GM12878 (cell line): ENCODE results near the gene TRAPPC6A. TPM values are rescaled to one million over a fixed set of nuclear protein-coding genes. Genes with fewer than 3 reads are reported as not detected.

ENCODE experiments used
- CEBPZ ChIP-seq: fragments of 150-350 bp; IDR thresholded peaks from 2 replicates; pipeline ENCODE4 v1.6.1; 2016; ENCODE audit warnings: low read depth, low read length
- CHD1 ChIP-seq: IDR thresholded peaks from 2 replicates; pipeline ENCODE4 v1.6.1; 2012; ENCODE audit warnings: low read depth, low read length, improper control_type of control experiment
- CHD4 ChIP-seq: fragments of 200-600 bp; sonication (generic); IDR thresholded peaks from 2 replicates; pipeline ENCODE4 v1.6.1; 2016; ENCODE audit warnings: mild to moderate bottlenecking
- EP300 ChIP-seq, 2 experiments: fragments of 150-350 bp in 1 of 2; IDR thresholded peaks; 2 replicates each; pipeline ENCODE4 v1.6.1; 2011 to 2012; ENCODE audit warnings: low read depth in 2 of 2, low read length in 2 of 2, borderline replicate concordance in 1 of 2, improper control_type of control experiment in 1 of 2, inconsistent platforms in 1 of 2; ENCODE audit not compliant: control insufficient read depth in 1 of 2
- GABPA ChIP-seq: IDR thresholded peaks from 2 replicates; pipeline ENCODE4 v1.6.1; 2014; ENCODE audit warnings: antibody characterized with exemption, low read depth, mild to moderate bottlenecking, inconsistent platforms
- IKZF1 ChIP-seq: fragments of 450-650 bp; conservative IDR thresholded peaks from 2 replicates; pipeline ENCODE4 v1.6.1; 2017; ENCODE audit warnings: antibody characterized with exemption, mild to moderate bottlenecking
- IRF4 ChIP-seq: IDR thresholded peaks from 2 replicates; pipeline ENCODE4 v1.6.1; 2011; ENCODE audit warnings: low read depth, low read length
- KDM1A ChIP-seq: fragments of 200-600 bp; sonication (generic); IDR thresholded peaks from 2 replicates; pipeline ENCODE4 v1.6.1; 2016; ENCODE audit warnings: borderline replicate concordance
- MTA3 ChIP-seq: IDR thresholded peaks from 2 replicates; pipeline ENCODE4 v1.6.1; 2012; ENCODE audit warnings: low read length, inconsistent platforms, borderline replicate concordance
- NRF1 ChIP-seq: conservative IDR thresholded peaks from 2 replicates; pipeline ENCODE4 v1.6.1; 2011; ENCODE audit warnings: mild to moderate bottlenecking, low read depth, low read length, improper control_type of control experiment
- PAX5 ChIP-seq: IDR thresholded peaks from 2 replicates; pipeline ENCODE4 v1.6.1; 2011; ENCODE audit warnings: low read depth, low read length, borderline replicate concordance
- PAX8 ChIP-seq: fragments of 450-650 bp; IDR thresholded peaks from 2 replicates; pipeline ENCODE4 v1.6.1; 2017; ENCODE audit warnings: mild to moderate bottlenecking, moderate library complexity
- RBBP5 ChIP-seq: fragments of 200-600 bp; sonication (generic); conservative IDR thresholded peaks from 2 replicates; pipeline ENCODE4 v1.6.1; 2016
- REST ChIP-seq: IDR thresholded peaks from 2 replicates; pipeline ENCODE4 v1.6.1; 2012; ENCODE audit warnings: mild to moderate bottlenecking, low read depth, low read length
- SKIL ChIP-seq: fragments of 450-650 bp; IDR thresholded peaks from 2 replicates; pipeline ENCODE4 v1.6.1; 2017; ENCODE audit warnings: mild to moderate bottlenecking, low read depth, inconsistent platforms; ENCODE audit not compliant: poor library complexity, severe bottlenecking
- SUZ12 ChIP-seq: fragments of 200-600 bp; sonication (generic); IDR thresholded peaks from one replicate; pipeline ENCODE4 v1.6.1; 2018; ENCODE audit warnings: antibody characterized with exemption, mild to moderate bottlenecking; ENCODE audit not compliant: unreplicated experiment
- TBL1XR1 ChIP-seq: IDR thresholded peaks from 2 replicates; pipeline ENCODE4 v1.6.1; 2012; ENCODE audit warnings: low read depth, low read length, improper control_type of control experiment
- ZSCAN29 ChIP-seq: fragments of 450-650 bp; IDR thresholded peaks from 2 replicates; pipeline ENCODE4 v1.6.1; 2017; ENCODE audit warnings: mild to moderate bottlenecking, moderate library complexity
- polyA plus RNA-seq, 11 experiments: library from polyadenylated mRNA; depleted of rRNA in 4 of 11; unstranded in 6 of 11; stranded (reverse) in 5 of 11; fragments of >200 nt; fragmentation: Nextera tagmentation in 4 of 11; fragmentation: Illumina TruSeq in 1 of 11; extraction: Ambion mirVana in 4 of 11; extraction: Trizol in 1 of 11; gene quantifications; 1 replicate in 1 of 11; 2 replicates in 10 of 11; pipeline versions ENCODE4 v1.2.1 to v1.2.3, GENCODE V29; 2011 to 2016; ENCODE audit warnings: inconsistent platforms in 2 of 11, missing spikeins in 2 of 11, low read depth in 1 of 11
- total RNA-seq, 4 experiments: library from RNA; depleted of rRNA in 3 of 4; stranded (reverse); fragments of >200 nt in 3 of 4; fragmentation: Illumina TruSeq in 1 of 4; extraction: Trizol in 1 of 4; gene quantifications; 2 replicates each; pipeline versions ENCODE4 v1.2.1 to v1.2.3, GENCODE V29; 2013 to 2021
- TF ChIP-seq, protein P1 (sequence below): fragments of 450-650 bp; formaldehyde crosslinking; IDR thresholded peaks from 2 replicates; pipeline ENCODE4 v1.5.0; 2022; ENCODE audit warnings: mild to moderate bottlenecking, missing genetic modification characterization

Gene TRAPPC6A
- total and polyA plus RNA-seq, 10 of the 15 experiments (the other 5 are each of a cell fraction or from before 2014, with no cell fraction given) = 1.8 to 83.9 (median 35.8) TPM

DNA sequence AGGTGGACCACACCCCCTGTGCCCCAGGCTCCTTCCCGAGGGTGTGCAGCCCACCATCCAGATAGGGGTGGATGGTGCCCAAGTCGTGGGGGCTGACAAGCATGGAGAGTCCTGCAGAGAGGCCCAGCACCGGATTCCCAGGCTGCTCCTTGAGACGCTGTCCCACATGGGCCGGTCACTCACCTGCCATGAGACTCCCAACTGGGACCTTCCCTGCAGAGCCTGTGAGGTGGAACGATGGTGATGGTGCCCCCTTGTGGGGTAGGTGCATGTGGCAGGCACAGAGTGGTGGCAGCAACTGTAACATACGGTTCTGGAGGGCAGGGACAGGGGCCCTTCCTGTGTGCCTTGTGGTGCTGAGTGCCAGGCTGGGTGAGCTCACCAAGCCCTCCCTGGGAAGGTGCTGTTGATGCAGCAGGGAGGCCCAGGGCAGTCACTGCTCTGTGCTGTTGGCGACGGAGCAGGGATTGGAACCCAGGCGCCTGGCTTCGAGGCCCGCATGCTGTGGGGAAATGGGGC, 52.0 kb downstream of the TRAPPC6A start (continued):
- TF ChIP-seq CEBPZ = no peak
- TF ChIP-seq NRF1 = no peak
- TF ChIP-seq, protein P1, sequence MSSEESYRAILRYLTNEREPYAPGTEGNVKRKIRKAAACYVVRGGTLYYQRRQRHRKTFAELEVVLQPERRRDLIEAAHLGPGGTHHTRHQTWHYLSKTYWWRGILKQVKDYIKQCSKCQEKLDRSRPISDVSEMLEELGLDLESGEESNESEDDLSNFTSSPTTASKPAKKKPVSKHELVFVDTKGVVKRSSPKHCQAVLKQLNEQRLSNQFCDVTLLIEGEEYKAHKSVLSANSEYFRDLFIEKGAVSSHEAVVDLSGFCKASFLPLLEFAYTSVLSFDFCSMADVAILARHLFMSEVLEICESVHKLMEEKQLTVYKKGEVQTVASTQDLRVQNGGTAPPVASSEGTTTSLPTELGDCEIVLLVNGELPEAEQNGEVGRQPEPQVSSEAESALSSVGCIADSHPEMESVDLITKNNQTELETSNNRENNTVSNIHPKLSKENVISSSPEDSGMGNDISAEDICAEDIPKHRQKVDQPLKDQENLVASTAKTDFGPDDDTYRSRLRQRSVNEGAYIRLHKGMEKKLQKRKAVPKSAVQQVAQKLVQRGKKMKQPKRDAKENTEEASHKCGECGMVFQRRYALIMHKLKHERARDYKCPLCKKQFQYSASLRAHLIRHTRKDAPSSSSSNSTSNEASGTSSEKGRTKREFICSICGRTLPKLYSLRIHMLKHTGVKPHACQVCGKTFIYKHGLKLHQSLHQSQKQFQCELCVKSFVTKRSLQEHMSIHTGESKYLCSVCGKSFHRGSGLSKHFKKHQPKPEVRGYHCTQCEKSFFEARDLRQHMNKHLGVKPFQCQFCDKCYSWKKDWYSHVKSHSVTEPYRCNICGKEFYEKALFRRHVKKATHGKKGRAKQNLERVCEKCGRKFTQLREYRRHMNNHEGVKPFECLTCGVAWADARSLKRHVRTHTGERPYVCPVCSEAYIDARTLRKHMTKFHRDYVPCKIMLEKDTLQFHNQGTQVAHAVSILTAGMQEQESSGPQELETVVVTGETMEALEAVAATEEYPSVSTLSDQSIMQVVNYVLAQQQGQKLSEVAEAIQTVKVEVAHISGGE = no peak
- no peak for TF ChIP-seq TBL1XR1
- TF ChIP-seq KDM1A = no peak
- no peak for TF ChIP-seq CHD4
- no peak for TF ChIP-seq GABPA
- 0 out of 2 replicates have a peak, but pooled peaks have one; percentile 22 for TF ChIP-seq IRF4
- no peak for TF ChIP-seq ZSCAN29
- TF ChIP-seq CHD1 = no peak
- no peak for TF ChIP-seq SKIL
- no peak for TF ChIP-seq MTA3
- TF ChIP-seq PAX5 = peak; percentile 85
- no peak for TF ChIP-seq REST
- TF ChIP-seq PAX8 = no peak
- no peak for TF ChIP-seq SUZ12
- TF ChIP-seq RBBP5 = no peak
- TF ChIP-seq IKZF1 = peak; percentile 62
- TF ChIP-seq EP300 (IDR thresholded peaks at IDR 0.05; ENCODE audit: borderline replicate concordance in 1 of 2, control insufficient read depth in 1 of 2, low read depth in 2 of 2, low read length in 2 of 2) = no peak
